CD4-positive, alpha-beta T cell treated with Interleukin-6 for 4 hours (primary cell): ENCODE results near the gene PLCL1.

ENCODE experiments used
- DNase-seq: peaks from one replicate; pipeline ENCODE4 v3.0.0-alpha.2; 2020; ENCODE audit warnings: mixed read lengths

Gene PLCL1

GRCh38 chr2:197929886-197930227 is 125.5 kb downstream of the PLCL1 start:
- no peak for DNase-seq

- no peak for DNase-seq
Measured at GRCh38 chr2:197930570-197931278, 126.3 kb downstream of the PLCL1 start.

GRCh38 chr2:197931661-197932312 is 127.4 kb downstream of the PLCL1 start:
- no peak for DNase-seq

- DNase-seq = no peak
Measured at GRCh38 chr2:197932374-197932773, 128.0 kb downstream of the PLCL1 start.

- no peak for DNase-seq
Measured at GRCh38 chr2:197934261-197934933, 130.0 kb downstream of the PLCL1 start.

GRCh38 chr2:197934934-197935289 is 130.5 kb downstream of the PLCL1 start:
- DNase-seq = no peak

- DNase-seq = no peak
Measured at GRCh38 chr2:197937814-197938213, 133.4 kb downstream of the PLCL1 start.

- DNase-seq = no peak
Measured at GRCh38 chr2:197938555-197938954, 134.2 kb downstream of the PLCL1 start.

- DNase-seq = no peak
Measured at GRCh38 chr2:197939787-197940186, 135.4 kb downstream of the PLCL1 start.

- DNase-seq = no peak
Measured at GRCh38 chr2:197940382-197940781, 136.0 kb downstream of the PLCL1 start.

GRCh38 chr2:197941715-197942114 is 137.3 kb downstream of the PLCL1 start:
- no peak for DNase-seq

- DNase-seq = no peak
Measured at GRCh38 chr2:197943731-197944130, 139.3 kb downstream of the PLCL1 start.

- no peak for DNase-seq
Measured at GRCh38 chr2:197944416-197945096, 140.2 kb downstream of the PLCL1 start.

- DNase-seq = no peak
Measured at GRCh38 chr2:197946562-197946961, 142.2 kb downstream of the PLCL1 start.

GRCh38 chr2:197947219-197947757 is 142.9 kb downstream of the PLCL1 start:
- no peak for DNase-seq

GRCh38 chr2:197949224-197949623 is 144.8 kb downstream of the PLCL1 start:
- DNase-seq = no peak

GRCh38 chr2:197950006-197950405 is 145.6 kb downstream of the PLCL1 start:
- DNase-seq = no peak

GRCh38 chr2:197950724-197951123 is 146.3 kb downstream of the PLCL1 start:
- DNase-seq = no peak

GRCh38 chr2:197952540-197953202 is 148.3 kb downstream of the PLCL1 start:
- no peak for DNase-seq

GRCh38 chr2:197954328-197954727 is 149.9 kb downstream of the PLCL1 start:
- DNase-seq = no peak

- DNase-seq = no peak
Measured at GRCh38 chr2:197958592-197959150, 154.3 kb downstream of the PLCL1 start.

GRCh38 chr2:197959383-197959782 is 155.0 kb downstream of the PLCL1 start:
- no peak for DNase-seq

GRCh38 chr2:197960786-197961185 is 156.4 kb downstream of the PLCL1 start:
- DNase-seq = no peak
